Peyer's patch (tissue), 4 donors: Measurements from ENCODE around the gene ZSCAN9. TPM values are rescaled to one million over a fixed set of nuclear protein-coding genes. Genes with fewer than 3 reads are reported as not detected.

Source experiments
- DNase-seq, 3 donors: peaks; one replicate each; pipeline ENCODE4 v3.0.0-alpha.2; 2017 to 2019
- H3K27ac ChIP-seq, 4 donors: fragments of 200-600 bp; sonication (generic); one replicate each; pipeline ENCODE4 v1.5.1; 2016 to 2019
- H3K27me3 ChIP-seq, 2 donors: fragments of 200-600 bp; sonication (generic); one replicate each; pipeline ENCODE4 v1.5.1; 2019
- H3K36me3 ChIP-seq, 3 donors: fragments of 200-600 bp; sonication (generic); one replicate each; pipeline ENCODE4 v1.5.1; 2016 to 2019
- H3K4me1 ChIP-seq, 4 donors: fragments of 200-600 bp; sonication (generic); one replicate each; pipeline ENCODE4 v1.5.1; 2016 to 2019
- H3K4me3 ChIP-seq, 4 donors: fragments of 200-600 bp; sonication (generic); 1 replicate in 3 of 4; 2 replicates in 1 of 4; pipeline ENCODE4 v1.5.1; 2016 to 2019; ENCODE audit warnings: mild to moderate bottlenecking in 1 of 4
- H3K9me3 ChIP-seq, 4 donors: fragments of 200-600 bp; sonication (generic); one replicate each; pipeline ENCODE4 v1.5.1; 2016 to 2019; ENCODE audit warnings: mild to moderate bottlenecking in 1 of 4
- POLR2A ChIP-seq, 2 donors: fragments of 450-650 bp; IDR thresholded peaks; one replicate each; pipeline ENCODE4 v1.5.1; 2017; ENCODE audit warnings: antibody characterized with exemption in 2 of 2, mild to moderate bottlenecking in 2 of 2, moderate library complexity in 2 of 2
- total RNA-seq, 4 donors: library from RNA; depleted of rRNA; stranded (reverse); fragments of >200 nt; gene quantifications; one replicate each; pipeline ENCODE4 v1.1.0, GENCODE V29; 2016
- TF ChIP-seq, protein P1 (sequence below), 6 experiments: fragments of 450-650 bp in 4 of 6; fragments of 200-600 bp in 2 of 6; sonication (generic) in 1 of 6; IDR thresholded peaks; one replicate each; pipeline ENCODE4 v1.5.1; 2017 to 2019; ENCODE audit warnings: antibody characterized with exemption in 6 of 6, mild to moderate bottlenecking in 3 of 6, moderate library complexity in 1 of 6

Gene ZSCAN9
- total RNA-seq, 4 donors from 2014 or later = 11.9 to 28.9 (median 22.7) TPM

DNA sequence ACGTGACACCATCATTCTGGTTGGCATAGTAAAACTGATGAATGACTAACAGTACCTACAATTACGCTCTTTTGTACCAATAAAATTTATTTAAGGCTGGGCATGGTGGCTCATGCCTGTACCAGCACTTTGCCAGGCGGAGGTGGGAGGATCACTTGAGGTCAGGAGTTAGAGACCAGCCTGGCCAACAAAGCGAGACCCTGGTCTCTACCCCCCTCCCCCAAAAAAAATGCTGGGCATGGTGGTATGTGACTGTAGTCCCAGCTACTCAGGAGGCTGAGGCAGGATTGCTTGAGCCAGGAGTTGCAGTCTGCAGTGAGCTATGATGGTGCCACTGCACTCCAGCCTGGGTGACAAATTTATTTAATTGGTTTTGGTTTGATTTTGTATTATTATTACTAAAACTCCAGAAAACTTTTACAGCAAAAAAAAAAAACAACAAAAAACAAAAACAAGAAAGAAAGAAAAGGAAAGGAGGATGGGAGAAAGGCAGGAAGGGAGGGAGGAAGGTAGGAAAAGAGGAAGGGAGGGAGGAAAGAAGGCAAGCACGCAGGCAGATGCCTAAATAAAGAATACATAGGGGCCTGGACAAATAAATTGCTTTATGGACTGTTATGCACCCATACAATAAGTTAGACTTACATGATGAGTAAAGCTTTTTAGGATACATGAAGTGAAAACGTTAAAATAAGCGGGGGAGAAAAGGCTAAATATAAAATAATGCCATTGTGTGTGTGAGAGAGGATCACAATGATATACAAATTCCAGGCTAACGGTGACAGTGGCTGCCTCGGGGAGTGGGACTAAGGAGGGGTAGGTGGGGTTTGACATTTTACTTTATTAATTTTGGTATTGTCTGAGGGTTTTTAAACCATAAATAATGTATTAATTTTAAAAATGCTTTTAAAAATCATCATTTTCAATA is 682 bp upstream of the ZSCAN9 start:
- TF ChIP-seq, protein P1, sequence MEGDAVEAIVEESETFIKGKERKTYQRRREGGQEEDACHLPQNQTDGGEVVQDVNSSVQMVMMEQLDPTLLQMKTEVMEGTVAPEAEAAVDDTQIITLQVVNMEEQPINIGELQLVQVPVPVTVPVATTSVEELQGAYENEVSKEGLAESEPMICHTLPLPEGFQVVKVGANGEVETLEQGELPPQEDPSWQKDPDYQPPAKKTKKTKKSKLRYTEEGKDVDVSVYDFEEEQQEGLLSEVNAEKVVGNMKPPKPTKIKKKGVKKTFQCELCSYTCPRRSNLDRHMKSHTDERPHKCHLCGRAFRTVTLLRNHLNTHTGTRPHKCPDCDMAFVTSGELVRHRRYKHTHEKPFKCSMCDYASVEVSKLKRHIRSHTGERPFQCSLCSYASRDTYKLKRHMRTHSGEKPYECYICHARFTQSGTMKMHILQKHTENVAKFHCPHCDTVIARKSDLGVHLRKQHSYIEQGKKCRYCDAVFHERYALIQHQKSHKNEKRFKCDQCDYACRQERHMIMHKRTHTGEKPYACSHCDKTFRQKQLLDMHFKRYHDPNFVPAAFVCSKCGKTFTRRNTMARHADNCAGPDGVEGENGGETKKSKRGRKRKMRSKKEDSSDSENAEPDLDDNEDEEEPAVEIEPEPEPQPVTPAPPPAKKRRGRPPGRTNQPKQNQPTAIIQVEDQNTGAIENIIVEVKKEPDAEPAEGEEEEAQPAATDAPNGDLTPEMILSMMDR (IDR thresholded peaks at IDR 0.05) = no peak
- no peak for TF ChIP-seq POLR2A (IDR thresholded peaks at IDR 0.05)
- peak overlapping the region; percentile 58 to 82 (median 70) for H3K4me3 ChIP-seq

DNA sequence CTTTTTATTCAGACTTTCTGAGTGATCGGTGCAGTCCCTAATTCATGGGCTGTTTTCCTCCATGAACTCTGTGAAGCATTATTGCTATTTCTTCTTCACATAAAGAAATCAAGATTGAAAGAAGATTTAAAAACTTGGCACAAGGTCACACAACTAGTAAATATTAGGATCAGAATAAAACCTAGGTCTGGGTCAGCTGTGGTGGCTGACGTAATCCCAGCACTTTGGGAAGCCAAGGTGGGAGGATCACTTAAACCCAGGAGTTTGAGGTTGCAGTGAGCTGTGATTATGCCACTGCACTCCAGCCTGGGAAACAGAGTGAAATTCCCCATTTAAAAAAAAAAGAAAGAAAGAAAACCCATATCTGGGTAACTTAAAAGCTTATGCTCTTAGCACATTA is 1.4 kb downstream of the ZSCAN9 start:
- Histone ChIP-seq H3K27me3 (no peaks in the 10 kb centered on the region), H3K36me3 (peaks cover 0 to 42% (median 0%) of the 10 kb centered on the region in 3 donors), H3K4me1 (peaks cover 0 to 9% (median 3%) of the 10 kb centered on the region in 4 donors), H3K4me3 (peak overlapping the region in 1 of 4 donors; percentile 82), H3K27ac (no peak overlapping the region), H3K9me3 (no peaks in the 10 kb centered on the region)
- no peak for TF ChIP-seq POLR2A (IDR thresholded peaks at IDR 0.05)
- TF ChIP-seq, protein P1 (IDR thresholded peaks at IDR 0.05) = no peak
- no peak for DNase-seq

More for the DNA sequence above, 682 bp upstream of the ZSCAN9 start:
- no peaks in the 10 kb centered on the region for H3K27me3 ChIP-seq
- H3K4me1 ChIP-seq = peaks cover 0 to 9% (median 3%) of the 10 kb centered on the region in 4 donors
- no peaks in the 10 kb centered on the region for H3K9me3 ChIP-seq
- DNase-seq = no peak
- peak overlapping the region in 2 of 4 donors; percentile 64 to 76 for H3K27ac ChIP-seq
- H3K36me3 ChIP-seq = peaks cover 0 to 21% (median 0%) of the 10 kb centered on the region in 3 donors

DNA sequence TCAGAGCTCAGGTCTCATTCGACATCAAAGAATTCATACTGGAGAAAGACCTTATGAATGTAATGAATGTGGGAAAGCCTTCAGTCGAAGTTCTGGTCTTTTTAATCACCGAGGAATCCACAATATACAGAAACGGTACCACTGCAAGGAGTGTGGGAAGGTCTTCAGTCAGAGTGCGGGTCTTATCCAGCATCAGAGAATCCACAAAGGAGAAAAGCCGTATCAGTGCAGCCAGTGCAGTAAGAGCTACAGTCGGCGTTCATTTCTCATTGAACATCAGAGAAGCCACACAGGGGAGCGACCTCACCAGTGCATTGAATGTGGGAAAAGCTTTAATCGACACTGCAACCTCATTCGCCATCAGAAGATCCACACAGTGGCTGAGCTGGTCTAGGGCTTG is 7.7 kb downstream of the ZSCAN9 start:
- Histone ChIP-seq H3K9me3 (no peaks in the 10 kb centered on the region), H3K4me3 (no peak overlapping the region), H3K27me3 (no peaks in the 10 kb centered on the region), H3K27ac (no peak overlapping the region), H3K36me3 (peaks cover 0 to 62% (median 0%) of the 10 kb centered on the region in 3 donors), H3K4me1 (no peaks in the 10 kb centered on the region)
- no peak for DNase-seq
- TF ChIP-seq, protein P1 (IDR thresholded peaks at IDR 0.05) = no peak
- no peak for TF ChIP-seq POLR2A (IDR thresholded peaks at IDR 0.05)

DNA sequence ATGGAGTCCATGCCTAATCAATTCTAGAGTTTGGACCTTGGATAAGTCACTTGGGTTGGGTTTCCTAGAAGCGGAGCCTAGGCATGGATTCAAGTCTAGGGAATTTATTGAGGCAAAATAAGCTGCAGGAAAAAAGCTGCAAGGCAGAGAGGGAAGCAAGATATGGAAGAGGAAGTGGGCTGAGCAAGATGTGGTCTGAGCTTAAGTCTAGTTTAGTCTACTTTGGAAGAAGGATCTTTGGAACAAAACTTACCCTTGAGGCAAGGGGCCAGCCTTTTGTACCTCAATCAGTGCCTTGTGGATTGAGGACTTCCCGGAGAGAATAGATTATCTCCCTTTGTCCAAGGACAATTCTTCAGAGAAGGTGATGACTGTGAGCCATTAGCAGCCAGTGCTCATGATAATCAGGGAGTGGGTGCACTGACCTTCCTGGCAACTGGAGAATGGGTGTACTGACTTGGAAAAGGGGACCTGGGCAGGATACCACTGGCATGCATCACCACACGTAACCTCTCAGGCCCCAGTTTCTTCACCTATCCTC is 10.9 kb downstream of the ZSCAN9 start:
- Histone ChIP-seq H3K36me3 (peaks cover 0 to 31% (median 0%) of the 10 kb centered on the region in 3 donors), H3K4me3 (no peak overlapping the region), H3K4me1 (no peaks in the 10 kb centered on the region), H3K27me3 (no peaks in the 10 kb centered on the region), H3K9me3 (no peaks in the 10 kb centered on the region), H3K27ac (no peak overlapping the region)
- DNase-seq = no peak
- no peak for TF ChIP-seq POLR2A (IDR thresholded peaks at IDR 0.05)
- TF ChIP-seq, protein P1 (IDR thresholded peaks at IDR 0.05) = no peak

DNA sequence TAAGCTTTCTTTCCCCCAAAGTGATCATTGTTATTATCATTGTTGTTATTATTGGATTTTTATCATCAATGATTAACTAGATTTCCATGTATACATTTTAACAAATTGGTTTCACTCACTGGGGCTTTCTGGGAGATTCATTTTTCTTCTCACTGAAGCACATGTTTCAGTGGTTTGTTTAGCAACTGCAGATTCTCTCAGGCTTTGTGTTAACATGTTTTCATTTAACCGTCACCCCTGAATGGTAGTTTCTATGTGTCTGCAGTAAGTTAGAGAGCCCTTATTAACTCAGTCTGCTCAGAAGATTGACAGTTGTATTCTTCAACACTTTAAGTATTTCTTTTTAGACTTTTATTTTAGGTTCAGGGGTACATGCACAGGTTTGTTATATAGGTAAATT is 14.6 kb downstream of the ZSCAN9 start:
- Histone ChIP-seq H3K27me3 (no peaks in the 10 kb centered on the region), H3K4me3 (no peak overlapping the region), H3K4me1 (no peaks in the 10 kb centered on the region), H3K27ac (no peak overlapping the region), H3K36me3 (peaks cover 0 to 9% (median 0%) of the 10 kb centered on the region in 3 donors), H3K9me3 (no peaks in the 10 kb centered on the region)
- TF ChIP-seq POLR2A (IDR thresholded peaks at IDR 0.05) = no peak
- TF ChIP-seq, protein P1 (IDR thresholded peaks at IDR 0.05) = no peak
- no peak for DNase-seq
